Aorta (tissue), 5 donors: ENCODE measurements around the gene GPBAR1. TPM values are rescaled to one million over a fixed set of nuclear protein-coding genes. Genes with fewer than 3 reads are reported as not detected.
A peak's percentile ranks its signal among the peaks of the same experiment; 100 is the strongest.

Experiments
- ATAC-seq: fragments of 200-7000 bp; cut with Tn5 transposase; one replicate; pipeline ENCODE4 v1.9.1; 2022; ENCODE audit warnings: moderate library complexity; ENCODE audit not compliant: low FRiP score
- DNase-seq, 2 donors: peaks; one replicate each; pipeline ENCODE4 v3.0.0-alpha.2; 2020
- H3K27ac ChIP-seq, 2 donors: one replicate each; pipeline ENCODE4 v1.5.1; 2013; ENCODE audit warnings: low read length in 2 of 2, mild to moderate bottlenecking in 2 of 2, moderate library complexity in 2 of 2, control low read depth in 1 of 2, inconsistent platforms in 1 of 2, low read depth in 1 of 2
- H3K27me3 ChIP-seq, 2 donors: one replicate each; pipeline ENCODE4 v1.6.1; 2013; ENCODE audit warnings: control low read depth in 1 of 2, low read length in 1 of 2, mild to moderate bottlenecking in 1 of 2, moderate library complexity in 1 of 2; ENCODE audit not compliant: insufficient read depth in 2 of 2, control insufficient read depth in 1 of 2
- H3K36me3 ChIP-seq, 2 donors: one replicate each; pipeline ENCODE4 v1.6.1; 2013; ENCODE audit warnings: control low read depth in 1 of 2, low read length in 1 of 2, mild to moderate bottlenecking in 1 of 2; ENCODE audit not compliant: insufficient read depth in 2 of 2, control insufficient read depth in 1 of 2
- H3K4me1 ChIP-seq, 2 donors: one replicate each; pipeline ENCODE4 v1.6.1; 2013; ENCODE audit warnings: low read length in 2 of 2, control low read depth in 1 of 2, mild to moderate bottlenecking in 1 of 2, moderate library complexity in 1 of 2; ENCODE audit not compliant: insufficient read depth in 2 of 2, control insufficient read depth in 1 of 2
- H3K4me3 ChIP-seq, 2 donors: one replicate each; pipeline ENCODE4 v1.5.1; 2013; ENCODE audit warnings: low read length in 2 of 2, control low read depth in 1 of 2, mild to moderate bottlenecking in 1 of 2
- H3K9me3 ChIP-seq: one replicate; pipeline ENCODE4 v1.6.1; 2013; ENCODE audit warnings: mild to moderate bottlenecking, low read length; ENCODE audit not compliant: control insufficient read depth
- WGBS, 2 donors: extraction: QIAGEN DNeasy Blood & Tissue Kit; methylation state at CpG; one replicate each; pipeline ENCODE4 v1.1.7; 2013; 5-methylcytosine and 5-hydroxymethylcytosine counted together
- intact Hi-C, 2 donors: fragments of 100-400 bp; cut with DNase I; formaldehyde crosslinking; loops; one replicate each; pipeline versions ENCODE4 v1.14.2 to v1.15.0; 2022
- polyA plus RNA-seq, 2 donors: library from polyadenylated mRNA; stranded (reverse); fragments of 200-250 nt; gene quantifications; one replicate each; pipeline ENCODE4 v1.2.3, GENCODE V29; 2013
- total RNA-seq, 2 donors: library from RNA; stranded (reverse); fragmentation: NEBNext Ultra II Directional; extraction: Animal tissue kit (Norgen Biotek cat#: 25700); gene quantifications; one replicate each; pipeline ENCODE4 v1.2.1, GENCODE V29; 2021
- donor health status: healthy with polysubstance abuse.
- donor health status: Bipolar disorder and iron deficiency.
- donor health status: DM: no; HTN: no; CAD: no.
- donor health status: DM: no; HTN: no; CAD: no.
- donor health status: DM: yes; HTN: yes; CAD: no.

Gene GPBAR1
- total and polyA plus RNA-seq, 4 donors = 0.46 to 3.7 (median 2.4) TPM

GRCh38 chr2:218221000-218221399 lies 39.8 kb upstream of the GPBAR1 start:
- ATAC-seq (no peak), DNase-seq (no peak)
- Histone ChIP-seq H3K27ac (no peak overlapping the region), H3K36me3 (peaks cover 0 to 1% of the 10 kb centered on the region in 2 donors), H3K4me3 (peak overlapping the region in 1 of 2 donors; percentile 11), H3K4me1 (peaks cover 5 to 26% of the 10 kb centered on the region in 2 donors), H3K9me3 (no peaks in the 10 kb centered on the region), H3K27me3 (no peaks in the 10 kb centered on the region)
- 40 to 41% methylated on average over 5 of the region's 5 CpGs for WGBS, 2 donors
- intact Hi-C loops = no loop called here

- H3K27ac ChIP-seq = no peak overlapping the region
- no peaks in the 10 kb centered on the region for H3K9me3 ChIP-seq
- peaks cover 5 to 26% of the 10 kb centered on the region in 2 donors for H3K4me1 ChIP-seq
- WGBS, 2 donors = 77 to 82% methylated on average over 5 of the region's 5 CpGs
- peaks cover 0 to 4% of the 10 kb centered on the region in 2 donors for H3K36me3 ChIP-seq
- H3K27me3 ChIP-seq = no peaks in the 10 kb centered on the region
- DNase-seq (no peak), ATAC-seq (no peak)
- no peak overlapping the region for H3K4me3 ChIP-seq
- intact Hi-C loops = no loop called here
Observed at GRCh38 chr2:218223046-218223445, 37.8 kb upstream of the GPBAR1 start.

DNA sequence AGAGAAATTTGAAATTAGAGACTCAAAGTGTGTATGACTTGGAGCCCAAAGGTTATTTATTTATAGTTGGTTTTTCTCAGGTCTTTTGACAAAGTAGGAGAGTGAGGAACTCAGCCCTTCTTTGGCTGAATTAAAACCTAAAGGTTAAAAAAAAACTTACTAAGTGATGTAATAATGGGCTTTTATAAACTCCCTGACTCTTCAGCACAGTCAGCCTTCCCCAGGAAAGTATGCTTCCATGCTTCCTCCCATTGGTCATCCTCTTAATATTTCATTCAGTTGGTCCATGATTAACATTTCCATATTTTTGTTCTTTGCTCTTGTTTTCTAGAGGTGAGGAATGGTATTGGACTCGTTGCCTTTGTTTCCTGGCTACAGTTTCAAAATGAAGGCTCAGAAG lies 36.6 kb upstream of the GPBAR1 start:
- DNase-seq (no peak), ATAC-seq (no peak)
- Histone ChIP-seq H3K9me3 (no peaks in the 10 kb centered on the region), H3K4me1 (peaks cover 5 to 32% of the 10 kb centered on the region in 2 donors), H3K27ac (no peak overlapping the region), H3K4me3 (no peak overlapping the region), H3K27me3 (no peaks in the 10 kb centered on the region), H3K36me3 (peaks cover 0 to 4% of the 10 kb centered on the region in 2 donors)
- WGBS, 2 donors = 34 to 39% methylated on average over 1 of the region's 1 CpG
- intact Hi-C loops = no loop called here

DNA sequence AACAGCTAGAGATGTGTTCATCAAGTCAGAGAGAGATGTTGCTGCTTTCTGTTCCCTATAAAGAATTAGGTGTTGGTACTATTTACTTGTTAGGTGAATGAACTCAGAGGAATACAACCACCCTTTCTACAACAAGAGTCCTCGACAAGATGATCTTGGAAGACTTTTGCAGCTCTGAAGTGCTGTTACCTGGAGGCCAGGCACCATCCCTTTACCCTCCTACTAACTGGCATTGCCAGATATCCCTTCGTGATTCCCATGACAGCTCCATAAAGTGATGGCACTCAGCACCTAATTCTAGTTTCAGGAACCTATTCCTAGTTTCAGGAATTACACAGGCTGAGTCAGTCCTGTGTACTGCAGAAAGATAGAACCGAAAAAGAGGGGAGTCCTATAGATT lies 33.9 kb upstream of the GPBAR1 start:
- intact Hi-C loops = no loop called here
- 87 to 88% methylated on average over 3 of the region's 3 CpGs for WGBS, 2 donors
- no peak for ATAC-seq
- Histone ChIP-seq H3K27me3 (no peaks in the 10 kb centered on the region), H3K36me3 (peaks cover 7% of the 10 kb centered on the region in 2 donors), H3K9me3 (no peaks in the 10 kb centered on the region), H3K27ac (no peak overlapping the region), H3K4me3 (no peak overlapping the region), H3K4me1 (peaks cover 7 to 22% of the 10 kb centered on the region in 2 donors)
- no peak for DNase-seq

GRCh38 chr2:218228366-218229090 lies 32.3 kb upstream of the GPBAR1 start:
- Histone ChIP-seq H3K36me3 (peaks cover 7 to 9% of the 10 kb centered on the region in 2 donors), H3K27me3 (no peaks in the 10 kb centered on the region), H3K27ac (peak overlapping the region; percentile 61 to 91), H3K4me1 (peaks cover 7 to 18% of the 10 kb centered on the region in 2 donors), H3K4me3 (no peak overlapping the region), H3K9me3 (no peaks in the 10 kb centered on the region)
- intact Hi-C loops = no loop called here
- ATAC-seq = no peak
- 82 to 90% methylated on average over 6 of the region's 6 CpGs for WGBS, 2 donors
- no peak for DNase-seq

- ATAC-seq (peak; percentile 80), DNase-seq (no peak)
- peaks cover 7 to 9% of the 10 kb centered on the region in 2 donors for H3K36me3 ChIP-seq
- no peak overlapping the region for H3K4me3 ChIP-seq
- H3K27me3 ChIP-seq = no peaks in the 10 kb centered on the region
- peak overlapping the region in 1 of 2 donors; percentile 4 for H3K27ac ChIP-seq
- no peaks in the 10 kb centered on the region for H3K9me3 ChIP-seq
- intact Hi-C loops = no loop called here
- 0 to 1% methylated on average over 3 of the region's 3 CpGs for WGBS, 2 donors
- H3K4me1 ChIP-seq = peaks cover 6 to 15% of the 10 kb centered on the region in 2 donors
Observed at GRCh38 chr2:218229239-218229638, 31.6 kb upstream of the GPBAR1 start.

- DNase-seq (no peak), ATAC-seq (no peak)
- H3K27ac ChIP-seq = peak overlapping the region; percentile 61 to 91
- H3K9me3 ChIP-seq = no peaks in the 10 kb centered on the region
- H3K27me3 ChIP-seq = no peaks in the 10 kb centered on the region
- peaks cover 5 to 8% of the 10 kb centered on the region in 2 donors for H3K4me1 ChIP-seq
- no peak overlapping the region for H3K4me3 ChIP-seq
- 65 to 73% methylated on average over 4 of the region's 4 CpGs for WGBS, 2 donors
- peaks cover 6 to 14% of the 10 kb centered on the region in 2 donors for H3K36me3 ChIP-seq
- intact Hi-C loops = loop anchor here in 1 of 2 donors (2.0 kb wide), 1 partner anchor 13 kb away; the partner anchor contains the start of gene ARPC2
Observed at GRCh38 chr2:218229851-218230250, 31.0 kb upstream of the GPBAR1 start.

- H3K9me3 ChIP-seq = no peaks in the 10 kb centered on the region
- DNase-seq (no peak), ATAC-seq (no peak)
- no peaks in the 10 kb centered on the region for H3K27me3 ChIP-seq
- peak overlapping the region; percentile 61 to 67 for H3K27ac ChIP-seq
- intact Hi-C loops = loop anchor here in 1 of 2 donors (2.0 kb wide), 1 partner anchor 14 kb away; the partner anchor contains the start of gene ARPC2
- H3K4me1 ChIP-seq = peaks cover 5 to 6% of the 10 kb centered on the region in 2 donors
- peaks cover 12 to 16% of the 10 kb centered on the region in 2 donors for H3K36me3 ChIP-seq
- 1 to 4% methylated on average over 1 of the region's 1 CpG for WGBS, 2 donors
- no peak overlapping the region for H3K4me3 ChIP-seq
Observed at GRCh38 chr2:218230882-218231281, 29.9 kb upstream of the GPBAR1 start.

GRCh38 chr2:218233543-218233942 lies 27.3 kb upstream of the GPBAR1 start:
- no peak overlapping the region for H3K4me3 ChIP-seq
- intact Hi-C loops = no loop called here
- WGBS, 2 donors = 87 to 89% methylated on average over 4 of the region's 4 CpGs
- peaks cover 11 to 16% of the 10 kb centered on the region in 2 donors for H3K36me3 ChIP-seq
- no peaks in the 10 kb centered on the region for H3K9me3 ChIP-seq
- DNase-seq = no peak
- peaks cover 3 to 5% of the 10 kb centered on the region in 2 donors for H3K4me1 ChIP-seq
- H3K27ac ChIP-seq = no peak overlapping the region
- ATAC-seq = no peak
- no peaks in the 10 kb centered on the region for H3K27me3 ChIP-seq
